ENCODE measurements around the gene MAPK10. TPM values are rescaled to one million over a fixed set of nuclear protein-coding genes. Genes with fewer than 3 reads are reported as not detected.

MAPK10 gene
- total RNA-seq, 3 donors from 2014 or later (not counting 1 experiment from before 2014, with no cell fraction given) = 0.92 TPM; not detected in 2

DNA sequence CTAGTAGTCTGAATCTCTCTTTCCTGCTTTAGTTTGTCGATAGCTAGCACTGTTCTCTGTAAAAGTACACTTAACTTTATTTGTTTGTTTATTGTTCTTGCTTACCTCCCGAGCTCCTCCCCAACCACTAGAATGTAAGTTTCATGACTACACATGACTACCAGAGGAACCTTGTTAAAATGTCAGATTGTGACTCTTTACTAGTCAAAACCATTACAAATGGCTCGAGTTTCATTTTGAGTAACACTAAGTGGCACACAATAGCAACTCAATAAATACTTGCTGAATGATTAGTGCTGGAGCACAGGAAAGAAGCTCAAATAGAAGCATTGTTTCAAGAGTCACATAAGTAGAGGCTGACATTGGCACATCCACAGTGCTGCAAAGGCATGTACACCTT, 116.1 kb downstream of the MAPK10 start:
- peaks cover 30% of the 10 kb centered on the region in 2 donors for H3K9me3 Mint-ChIP-seq
- DNase-seq (no peak), ATAC-seq (no peak)
- intact Hi-C loops (cut with micrococcal nuclease) = no loop called here
- H3K27ac Mint-ChIP-seq = no peak overlapping the region
- H3K36me3 ChIP-seq (ENCODE audit: control insufficient read depth, insufficient read depth, low read length) = no peaks in the 10 kb centered on the region
- no peaks in the 10 kb centered on the region for H3K36me3 Mint-ChIP-seq
- H3K9me3 ChIP-seq (ENCODE audit: control insufficient read depth, insufficient read depth, low read length) = peaks cover 16% of the 10 kb centered on the region
- no peaks in the 10 kb centered on the region for H3K27me3 ChIP-seq (ENCODE audit: control insufficient read depth, insufficient read depth, low read length)
- H3K4me3 Mint-ChIP-seq = no peak overlapping the region
- no peaks in the 10 kb centered on the region for H3K27me3 Mint-ChIP-seq (ENCODE audit: low read depth in 2 of 2)
- no peak overlapping the region for H3K4me3 ChIP-seq (ENCODE audit: low read length)
- no peaks in the 10 kb centered on the region for H3K4me1 Mint-ChIP-seq
- WGBS (ENCODE audit: insufficient coverage) = 51% methylated on average over 2 of the region's 3 CpGs
- H3K27ac ChIP-seq (ENCODE audit: low read length) = no peak overlapping the region
- TF ChIP-seq, protein P1, sequence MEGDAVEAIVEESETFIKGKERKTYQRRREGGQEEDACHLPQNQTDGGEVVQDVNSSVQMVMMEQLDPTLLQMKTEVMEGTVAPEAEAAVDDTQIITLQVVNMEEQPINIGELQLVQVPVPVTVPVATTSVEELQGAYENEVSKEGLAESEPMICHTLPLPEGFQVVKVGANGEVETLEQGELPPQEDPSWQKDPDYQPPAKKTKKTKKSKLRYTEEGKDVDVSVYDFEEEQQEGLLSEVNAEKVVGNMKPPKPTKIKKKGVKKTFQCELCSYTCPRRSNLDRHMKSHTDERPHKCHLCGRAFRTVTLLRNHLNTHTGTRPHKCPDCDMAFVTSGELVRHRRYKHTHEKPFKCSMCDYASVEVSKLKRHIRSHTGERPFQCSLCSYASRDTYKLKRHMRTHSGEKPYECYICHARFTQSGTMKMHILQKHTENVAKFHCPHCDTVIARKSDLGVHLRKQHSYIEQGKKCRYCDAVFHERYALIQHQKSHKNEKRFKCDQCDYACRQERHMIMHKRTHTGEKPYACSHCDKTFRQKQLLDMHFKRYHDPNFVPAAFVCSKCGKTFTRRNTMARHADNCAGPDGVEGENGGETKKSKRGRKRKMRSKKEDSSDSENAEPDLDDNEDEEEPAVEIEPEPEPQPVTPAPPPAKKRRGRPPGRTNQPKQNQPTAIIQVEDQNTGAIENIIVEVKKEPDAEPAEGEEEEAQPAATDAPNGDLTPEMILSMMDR (IDR thresholded peaks at IDR 0.05) = no peak
- no peaks in the 10 kb centered on the region for H3K4me1 ChIP-seq (ENCODE audit: control insufficient read depth, insufficient read depth, low read length)

GRCh38 chr4:86242677-86243076, 117.2 kb downstream of the MAPK10 start:
- Histone ChIP-seq H3K9me3 (ENCODE audit: control insufficient read depth, insufficient read depth, low read length) (peaks cover 16% of the 10 kb centered on the region), H3K4me3 (ENCODE audit: low read length) (no peak overlapping the region), H3K27me3 (ENCODE audit: control insufficient read depth, insufficient read depth, low read length) (no peaks in the 10 kb centered on the region), H3K36me3 (ENCODE audit: control insufficient read depth, insufficient read depth, low read length) (no peaks in the 10 kb centered on the region), H3K27ac (ENCODE audit: low read length) (no peak overlapping the region), H3K4me1 (ENCODE audit: control insufficient read depth, insufficient read depth, low read length) (no peaks in the 10 kb centered on the region)
- TF ChIP-seq, protein P1 (IDR thresholded peaks at IDR 0.05) = no peak
- DNase-seq = no peak
- H3K27ac Mint-ChIP-seq = no peak overlapping the region
- H3K9me3 Mint-ChIP-seq = peaks cover 33 to 35% of the 10 kb centered on the region in 2 donors
- no peak for ATAC-seq
- no peaks in the 10 kb centered on the region for H3K36me3 Mint-ChIP-seq
- no peaks in the 10 kb centered on the region for H3K4me1 Mint-ChIP-seq
- whole genome bisulfite sequencing (ENCODE audit: insufficient coverage) = 94% methylated on average over 14 of the region's 14 CpGs
- no peak overlapping the region for H3K4me3 Mint-ChIP-seq
- H3K27me3 Mint-ChIP-seq (ENCODE audit: low read depth in 2 of 2) = no peaks in the 10 kb centered on the region
- intact Hi-C loops (cut with micrococcal nuclease) = no loop called here

- no peaks in the 10 kb centered on the region for H3K9me3 ChIP-seq (ENCODE audit: control insufficient read depth, insufficient read depth, low read length)
- H3K36me3 ChIP-seq (ENCODE audit: control insufficient read depth, insufficient read depth, low read length) = no peaks in the 10 kb centered on the region
- TF ChIP-seq, protein P1 (IDR thresholded peaks at IDR 0.05) = no peak
- no peaks in the 10 kb centered on the region for H3K4me1 ChIP-seq (ENCODE audit: control insufficient read depth, insufficient read depth, low read length)
- no peak overlapping the region for H3K27ac ChIP-seq (ENCODE audit: low read length)
- no peaks in the 10 kb centered on the region for H3K27me3 ChIP-seq (ENCODE audit: control insufficient read depth, insufficient read depth, low read length)
- no peak overlapping the region for H3K4me3 Mint-ChIP-seq
- no peak for ATAC-seq
- no peaks in the 10 kb centered on the region for H3K36me3 Mint-ChIP-seq
- H3K27me3 Mint-ChIP-seq (ENCODE audit: low read depth in 2 of 2) = no peaks in the 10 kb centered on the region
- DNase-seq = no peak
- 94% methylated on average over 4 of the region's 5 CpGs for WGBS (ENCODE audit: insufficient coverage)
- H3K9me3 Mint-ChIP-seq = peaks cover 14 to 20% of the 10 kb centered on the region in 2 donors
- H3K4me3 ChIP-seq (ENCODE audit: low read length) = no peak overlapping the region
- intact Hi-C loops (cut with micrococcal nuclease) = no loop called here
- no peaks in the 10 kb centered on the region for H3K4me1 Mint-ChIP-seq
- H3K27ac Mint-ChIP-seq = no peak overlapping the region
Measured at GRCh38 chr4:86235549-86235948, 124.3 kb downstream of the MAPK10 start.

- H3K4me1 Mint-ChIP-seq = no peaks in the 10 kb centered on the region
- no peaks in the 10 kb centered on the region for H3K36me3 Mint-ChIP-seq
- TF ChIP-seq, protein P1 (IDR thresholded peaks at IDR 0.05) = no peak
- Histone ChIP-seq H3K27ac (ENCODE audit: low read length) (no peak overlapping the region), H3K4me3 (ENCODE audit: low read length) (no peak overlapping the region), H3K4me1 (ENCODE audit: control insufficient read depth, insufficient read depth, low read length) (no peaks in the 10 kb centered on the region), H3K36me3 (ENCODE audit: control insufficient read depth, insufficient read depth, low read length) (no peaks in the 10 kb centered on the region), H3K27me3 (ENCODE audit: control insufficient read depth, insufficient read depth, low read length) (no peaks in the 10 kb centered on the region), H3K9me3 (ENCODE audit: control insufficient read depth, insufficient read depth, low read length) (no peaks in the 10 kb centered on the region)
- H3K27me3 Mint-ChIP-seq (ENCODE audit: low read depth in 2 of 2) = no peaks in the 10 kb centered on the region
- DNase-seq (no peak), ATAC-seq (no peak)
- intact Hi-C loops (cut with micrococcal nuclease) = no loop called here
- no peak overlapping the region for H3K4me3 Mint-ChIP-seq
- peaks cover 6 to 12% of the 10 kb centered on the region in 2 donors for H3K9me3 Mint-ChIP-seq
- H3K27ac Mint-ChIP-seq = no peak overlapping the region
- 83% methylated on average over 1 of the region's 1 CpG for WGBS (ENCODE audit: insufficient coverage)
Measured at GRCh38 chr4:86233681-86234080, 126.2 kb downstream of the MAPK10 start.

Measured in natural killer cell (primary cell).